Stimulated activated CD4-positive, alpha-beta T cell treated with anti-CD3 and anti-CD28 coated beads, Interleukin-15, amount 100 ng/mL, for 48 hours (primary cell): Measurements from ENCODE around the gene VMO1.
"Not testable (repeated sequence)": the region's sequence is repeated elsewhere in the genome, so short reads cannot be mapped to it uniquely, and the experiment has no call there.

Source experiments
- DNase-seq, 2 donors: peaks; one replicate each; pipeline ENCODE4 v3.0.0-alpha.2; 2020; ENCODE audit warnings: low read depth in 2 of 2

The VMO1 gene, protein sequence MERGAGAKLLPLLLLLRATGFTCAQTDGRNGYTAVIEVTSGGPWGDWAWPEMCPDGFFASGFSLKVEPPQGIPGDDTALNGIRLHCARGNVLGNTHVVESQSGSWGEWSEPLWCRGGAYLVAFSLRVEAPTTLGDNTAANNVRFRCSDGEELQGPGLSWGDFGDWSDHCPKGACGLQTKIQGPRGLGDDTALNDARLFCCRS

DNA sequence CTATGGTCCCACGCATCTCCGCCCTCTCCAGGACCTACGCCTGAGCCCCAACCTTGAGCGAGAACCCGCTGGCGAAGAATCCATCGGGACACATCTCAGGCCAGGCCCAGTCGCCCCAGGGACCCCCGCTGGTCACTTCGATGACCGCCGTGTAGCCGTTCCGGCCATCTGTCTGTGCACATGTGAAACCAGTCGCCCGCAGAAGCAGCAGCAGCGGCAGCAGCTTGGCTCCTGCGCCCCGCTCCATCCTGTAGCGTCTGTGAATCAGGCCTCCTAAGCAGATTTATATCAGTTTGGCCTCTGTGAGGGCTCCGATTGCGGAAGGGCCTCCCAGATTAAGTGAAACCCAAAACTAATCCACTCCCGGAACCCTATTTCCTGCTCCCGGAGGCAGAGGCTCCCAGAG lies at the start of gene VMO1:
VMO1 (minus strand) TSS at position 259 of the 406 bp plus-strand sequence; CDS start at position 247, 12 bp downstream.
- no peak for DNase-seq

DNA sequence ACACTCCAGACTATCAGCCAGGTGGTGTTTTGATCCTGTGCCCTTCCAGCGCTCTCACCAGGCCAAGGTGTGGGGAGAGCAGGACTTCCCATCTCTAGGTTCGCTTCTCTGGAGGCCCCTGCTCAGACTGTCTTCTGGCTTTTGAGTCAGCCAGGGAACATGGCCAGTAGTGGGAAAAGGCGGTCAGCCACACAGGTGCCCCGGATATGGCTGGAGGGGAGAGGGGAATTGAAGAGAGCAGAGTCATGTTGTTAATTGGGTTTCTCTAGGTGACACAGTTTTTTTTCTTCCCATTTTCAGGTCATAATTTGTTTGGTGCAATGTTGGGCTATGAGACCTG lies 48.5 kb upstream of the VMO1 start:
- no peak for DNase-seq

DNA sequence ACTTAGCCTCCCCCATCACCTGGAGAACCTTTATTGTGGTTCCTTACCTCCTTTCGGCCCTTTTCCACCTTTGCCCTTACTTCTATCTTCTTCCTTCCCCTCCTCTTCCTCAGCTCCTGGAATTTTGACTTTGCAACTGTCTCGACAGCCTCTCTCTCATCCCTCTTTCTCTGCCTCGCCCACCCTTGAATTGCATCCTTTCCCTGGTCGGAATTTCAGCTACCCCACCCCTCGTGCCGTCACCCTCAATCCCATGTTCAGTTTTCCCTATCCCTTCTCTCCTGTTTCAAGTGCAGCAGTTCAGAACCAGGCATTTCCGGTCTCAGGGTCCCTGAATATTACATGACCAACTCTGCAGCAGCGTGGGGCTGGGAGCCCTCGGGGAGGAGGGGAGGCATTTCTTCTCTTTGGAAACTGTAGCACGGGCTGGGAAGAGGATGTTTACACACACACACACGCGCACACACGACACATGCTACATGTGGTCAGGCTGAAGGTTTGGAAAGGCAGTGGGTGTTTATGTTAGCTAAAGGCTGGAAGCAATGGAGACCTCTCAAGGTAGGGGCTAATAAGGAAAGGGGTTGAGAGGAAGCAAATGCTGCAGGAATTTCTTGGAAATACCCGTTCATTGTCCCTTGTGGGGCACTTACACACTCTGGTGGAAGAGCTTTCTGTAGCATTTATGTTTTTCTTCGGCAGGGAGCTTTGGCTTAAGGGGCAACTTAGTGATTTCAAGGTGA lies 47.9 kb upstream of the VMO1 start:
- DNase-seq = no peak

DNA sequence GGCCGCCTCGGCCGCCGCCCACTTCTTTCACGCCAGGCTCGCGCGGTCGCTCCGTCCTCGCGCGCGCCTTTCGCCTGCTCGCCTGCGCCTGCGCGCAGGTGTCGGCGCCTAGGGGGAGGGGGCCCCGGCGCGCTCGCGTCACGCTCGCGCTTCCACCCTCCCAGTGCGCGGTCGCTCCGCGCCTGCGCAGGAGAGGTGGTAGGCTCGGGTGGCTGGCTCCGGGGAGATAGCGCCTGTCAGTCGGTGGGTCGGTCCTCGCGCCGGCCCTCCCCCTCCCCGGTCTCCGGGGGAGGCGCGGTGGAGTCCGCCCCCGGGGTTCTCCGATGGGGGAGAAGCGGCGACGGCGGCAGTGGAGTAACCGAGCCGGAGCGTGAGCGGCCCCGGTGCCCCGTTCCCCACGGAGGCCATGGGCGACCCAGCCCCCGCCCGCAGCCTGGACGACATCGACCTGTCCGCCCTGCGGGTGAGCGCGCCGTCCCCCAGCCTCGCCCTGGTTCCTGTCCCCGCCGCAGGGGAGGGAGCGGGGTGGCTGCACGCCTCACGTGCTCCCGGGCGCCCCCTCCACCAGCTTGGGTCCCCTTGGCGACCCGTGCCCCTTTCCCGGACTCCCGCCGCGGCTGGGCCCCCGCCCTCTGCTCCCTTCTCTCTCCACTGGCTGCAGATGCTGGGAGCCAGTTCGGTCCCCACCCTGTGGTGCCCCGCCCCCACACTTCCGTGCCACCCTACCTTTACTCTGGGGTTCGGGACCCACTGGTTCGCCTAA lies 47.2 kb upstream of the VMO1 start, which contains the start of gene MINK1:
MINK1 (plus strand) TSS at position 163 of the 763 bp plus-strand sequence; CDS start at position 407, 244 bp downstream.
- peak; percentile 75 to 83 for DNase-seq

DNA sequence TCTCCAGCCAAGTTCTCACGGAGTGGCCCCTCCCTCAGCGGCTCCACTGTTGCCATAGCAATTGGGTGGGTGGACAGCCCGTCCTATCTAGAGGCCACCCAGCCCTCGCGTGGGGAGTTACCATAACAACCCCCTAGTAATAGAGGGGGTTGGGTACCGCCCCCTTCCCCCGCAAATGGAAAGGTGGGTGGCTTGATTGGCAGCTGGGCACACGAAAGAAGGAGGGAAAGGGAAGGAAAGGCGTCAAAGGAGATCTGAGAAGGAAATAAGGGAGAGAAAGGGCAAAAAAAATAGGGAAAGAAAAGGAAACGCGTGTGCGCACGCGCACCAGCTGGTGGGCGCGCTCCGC lies 46.6 kb upstream of the VMO1 start:
- not testable (repeated sequence) for DNase-seq

DNA sequence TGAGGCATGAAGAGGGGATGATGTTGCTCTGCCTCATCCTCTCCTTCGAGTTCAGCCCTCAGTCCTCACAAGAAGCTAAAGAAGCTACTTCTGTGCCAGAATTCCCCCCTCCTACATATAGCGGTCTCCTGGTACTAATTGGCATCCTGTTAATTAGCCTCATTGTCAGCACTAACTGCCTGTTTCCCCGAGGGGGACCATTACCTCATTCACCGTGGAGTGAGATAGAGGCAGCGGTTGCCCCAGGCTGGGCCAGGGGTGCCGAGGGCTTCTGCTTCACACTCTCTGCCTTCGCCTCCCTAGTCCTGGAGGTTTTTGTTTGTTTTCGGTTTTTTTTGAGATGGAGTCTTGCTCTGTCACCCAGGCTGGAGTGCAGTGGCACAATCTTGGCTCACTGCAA lies 41.2 kb upstream of the VMO1 start:
- DNase-seq = no peak

DNA sequence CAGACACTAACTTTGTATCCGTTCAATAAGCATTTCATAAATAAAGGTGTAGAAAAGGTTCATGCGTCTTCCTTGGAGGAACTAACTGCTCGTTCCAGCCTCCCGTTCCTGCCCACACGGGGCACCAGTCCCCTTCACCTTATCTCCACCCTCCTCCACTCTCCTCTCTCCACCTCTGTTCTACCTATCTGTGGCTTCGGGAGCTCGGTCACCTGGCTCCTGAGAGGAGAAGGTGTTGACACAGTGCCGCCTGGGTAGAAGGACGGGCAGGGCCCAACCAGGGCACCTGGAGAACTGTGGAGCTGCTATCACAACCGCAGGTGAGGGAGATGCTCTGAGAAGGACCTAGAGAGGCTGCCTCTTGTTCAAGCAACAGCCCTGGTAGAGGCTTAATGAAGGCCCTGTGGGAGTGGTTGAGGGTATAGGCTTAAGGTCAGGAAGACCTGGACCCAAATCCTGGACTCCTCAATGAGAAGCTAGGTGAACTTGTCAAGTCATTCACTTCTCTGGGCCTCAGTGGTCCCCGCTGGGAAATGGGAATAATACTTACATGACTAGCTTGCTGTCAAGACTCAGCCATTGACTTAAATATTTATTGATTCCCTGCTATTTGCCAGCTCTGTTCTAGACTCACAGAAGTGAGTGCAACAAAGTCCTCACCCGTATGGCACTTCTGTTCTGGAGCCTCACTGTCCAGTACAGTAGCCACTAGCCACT lies 37.4 kb upstream of the VMO1 start:
- no peak for DNase-seq

DNA sequence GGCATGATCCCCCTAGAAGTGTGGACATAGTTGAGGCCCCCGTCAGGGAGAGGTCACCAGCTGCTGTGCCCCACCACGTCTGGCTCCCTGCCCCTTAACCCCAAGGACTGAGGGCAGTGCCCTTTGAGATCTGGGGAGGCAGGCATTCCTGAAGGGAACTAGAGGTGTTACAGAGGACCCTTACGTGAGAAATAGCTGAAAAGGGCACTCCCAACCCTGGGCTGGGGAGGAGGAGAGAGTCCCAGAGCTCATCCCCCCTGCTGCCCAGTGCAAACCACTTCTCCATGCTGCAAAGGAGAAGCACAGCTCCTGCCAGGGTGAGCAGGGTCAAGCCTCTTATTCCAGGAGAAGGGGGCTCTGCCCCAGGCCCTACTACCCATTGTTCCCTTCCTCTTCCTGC lies 36.7 kb upstream of the VMO1 start:
- no peak for DNase-seq

DNA sequence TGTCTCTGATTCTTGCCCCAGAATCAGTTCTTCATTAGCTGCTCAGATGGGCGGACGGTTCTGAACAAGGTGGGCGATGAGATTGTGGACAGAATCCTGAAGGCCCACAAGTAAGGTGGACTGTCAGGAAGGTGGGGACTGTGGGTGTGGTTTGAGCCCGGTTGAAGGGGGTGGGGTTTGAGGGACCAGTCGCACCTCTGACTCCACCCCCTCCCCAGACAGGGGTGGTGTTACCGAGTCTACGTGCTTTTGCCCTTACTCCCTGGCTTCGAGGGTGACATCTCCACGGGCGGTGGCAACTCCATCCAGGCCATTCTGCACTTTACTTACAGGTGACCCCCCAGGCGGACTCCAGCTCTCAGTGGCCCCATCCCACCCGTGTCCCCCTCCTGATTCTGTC lies 32.1 kb upstream of the VMO1 start:
- DNase-seq = no peak

DNA sequence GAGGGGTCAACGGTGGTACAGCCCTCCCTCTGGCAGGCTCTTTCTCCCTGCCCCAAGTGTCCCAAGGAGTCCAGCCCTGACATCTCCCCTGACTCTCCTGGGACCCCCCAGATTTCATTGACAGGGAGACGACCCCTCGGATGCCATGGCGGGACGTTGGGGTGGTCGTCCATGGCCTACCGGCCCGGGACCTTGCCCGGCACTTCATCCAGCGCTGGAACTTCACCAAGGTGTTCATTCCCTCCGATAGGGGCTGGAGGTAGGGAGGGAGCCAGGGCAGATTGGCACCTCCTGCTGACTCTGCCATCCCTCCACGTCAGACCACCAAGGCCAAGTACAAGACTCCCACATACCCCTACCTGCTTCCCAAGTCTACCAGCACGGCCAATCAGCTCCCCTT lies 30.7 kb upstream of the VMO1 start:
- no peak for DNase-seq

DNA sequence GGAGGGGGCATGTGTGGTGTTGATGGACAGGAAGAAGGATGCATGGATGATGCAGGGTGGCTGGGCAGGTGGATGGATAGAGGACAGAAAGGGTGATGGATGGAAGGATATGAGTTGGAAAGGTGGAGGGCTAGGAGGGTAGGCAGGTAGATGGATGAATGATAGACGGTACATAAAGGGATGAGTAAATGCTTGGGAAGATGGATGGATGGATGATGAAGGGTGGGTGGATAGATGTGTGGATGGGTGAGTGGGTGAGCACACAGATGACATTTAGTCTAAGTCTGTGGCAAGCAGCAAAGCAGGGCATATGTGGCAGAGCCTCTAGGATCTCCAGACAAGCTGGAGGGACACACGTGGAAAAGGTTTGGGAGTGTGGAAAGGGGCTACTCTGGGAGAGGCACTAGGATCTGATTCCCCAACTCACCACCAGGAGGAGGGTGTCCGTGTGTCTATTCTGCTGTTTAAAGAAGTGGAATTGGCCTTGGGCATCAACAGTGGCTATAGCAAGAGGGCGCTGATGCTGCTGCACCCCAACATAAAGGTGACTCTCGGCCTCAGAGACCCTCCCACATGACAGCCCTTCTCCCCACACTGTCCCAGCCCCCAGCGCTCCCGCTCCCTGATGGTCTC lies 29.0 kb upstream of the VMO1 start:
- no peak for DNase-seq

DNA sequence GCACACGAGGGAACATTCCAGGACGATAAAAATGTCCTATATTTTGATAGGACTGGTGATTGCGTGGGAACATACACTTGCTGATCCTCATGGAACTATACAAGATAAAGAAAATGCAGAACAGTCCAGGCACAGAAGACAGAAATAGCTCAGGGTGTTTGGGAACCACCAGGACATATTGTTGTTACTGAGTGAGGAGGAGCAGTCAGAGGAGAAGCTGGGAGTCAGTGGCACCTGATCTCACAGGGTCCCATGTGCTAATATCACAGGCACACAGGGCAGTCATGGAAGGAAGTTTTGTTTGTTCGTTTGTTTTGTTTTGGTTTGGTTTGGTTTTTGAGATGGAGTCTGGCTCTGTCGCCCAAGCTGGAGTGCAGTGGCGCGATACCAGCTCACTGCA lies 26.5 kb upstream of the VMO1 start:
- no peak for DNase-seq

DNA sequence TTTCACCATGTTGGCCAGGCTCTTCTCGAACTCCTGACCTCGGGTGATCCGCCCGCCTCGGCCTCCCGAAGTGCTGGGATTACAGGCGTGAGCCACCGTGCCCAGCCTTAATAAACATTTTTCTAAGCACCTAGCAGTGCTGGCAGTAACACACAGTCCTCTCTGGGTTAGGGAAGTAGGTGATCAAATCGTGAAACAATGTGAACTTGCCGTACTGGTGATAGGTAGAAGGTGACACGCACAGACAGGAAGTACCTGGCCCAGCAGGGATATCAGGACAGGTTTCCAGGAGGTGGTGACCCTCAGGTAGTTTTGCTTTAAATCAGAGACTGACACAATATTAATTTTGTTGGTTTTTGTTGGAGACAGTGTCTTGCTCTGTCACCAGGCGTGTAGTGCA lies 25.3 kb upstream of the VMO1 start:
- no peak for DNase-seq

DNA sequence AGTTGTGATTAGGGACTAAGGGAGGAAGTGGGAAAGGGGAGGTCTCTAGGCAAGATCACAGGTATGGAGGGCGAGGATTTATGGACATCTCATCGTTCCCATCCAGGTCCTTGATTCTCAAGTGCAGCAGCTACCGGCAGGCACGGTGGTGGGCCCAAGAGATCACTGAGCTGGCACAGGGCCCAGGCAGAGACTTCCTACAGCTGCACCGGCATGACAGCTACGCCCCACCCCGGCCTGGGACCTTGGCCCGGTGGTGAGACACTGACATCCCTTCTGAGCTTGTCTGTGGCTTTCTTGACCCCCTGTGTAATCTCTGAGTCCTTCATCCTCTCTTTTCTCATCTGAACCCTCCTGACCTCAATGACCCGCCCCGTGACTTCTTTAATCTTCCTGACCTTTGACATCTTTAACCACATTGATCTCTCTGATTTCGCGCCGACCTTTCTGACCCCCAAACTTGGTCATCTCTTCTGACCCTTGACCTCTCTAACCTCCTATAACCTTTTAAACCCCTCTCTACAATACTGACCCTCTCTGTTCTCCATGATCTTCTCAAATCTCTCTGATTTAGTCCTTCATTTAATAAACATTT lies 24.6 kb upstream of the VMO1 start:
- no peak for DNase-seq

DNA sequence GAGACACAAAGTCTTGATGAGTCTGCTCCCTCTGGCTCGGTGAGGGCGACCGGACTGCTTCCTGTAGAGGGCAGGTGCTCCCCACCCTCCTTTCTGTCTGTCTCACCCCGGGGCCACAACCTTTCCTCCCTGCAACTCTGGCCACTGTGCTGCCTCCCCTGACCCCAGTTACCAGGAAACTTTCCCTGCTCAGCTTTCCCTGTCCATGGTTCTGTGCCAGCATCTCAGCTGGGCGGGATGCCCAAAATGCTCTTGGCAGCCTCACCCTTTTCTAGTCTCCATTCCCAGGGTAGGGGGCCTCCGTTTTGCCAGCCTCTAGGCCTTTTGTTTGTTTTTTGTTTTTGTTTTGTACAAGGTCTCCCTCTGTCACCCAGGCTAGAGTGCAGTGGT lies 22.2 kb upstream of the VMO1 start:
- DNase-seq = no peak

DNA sequence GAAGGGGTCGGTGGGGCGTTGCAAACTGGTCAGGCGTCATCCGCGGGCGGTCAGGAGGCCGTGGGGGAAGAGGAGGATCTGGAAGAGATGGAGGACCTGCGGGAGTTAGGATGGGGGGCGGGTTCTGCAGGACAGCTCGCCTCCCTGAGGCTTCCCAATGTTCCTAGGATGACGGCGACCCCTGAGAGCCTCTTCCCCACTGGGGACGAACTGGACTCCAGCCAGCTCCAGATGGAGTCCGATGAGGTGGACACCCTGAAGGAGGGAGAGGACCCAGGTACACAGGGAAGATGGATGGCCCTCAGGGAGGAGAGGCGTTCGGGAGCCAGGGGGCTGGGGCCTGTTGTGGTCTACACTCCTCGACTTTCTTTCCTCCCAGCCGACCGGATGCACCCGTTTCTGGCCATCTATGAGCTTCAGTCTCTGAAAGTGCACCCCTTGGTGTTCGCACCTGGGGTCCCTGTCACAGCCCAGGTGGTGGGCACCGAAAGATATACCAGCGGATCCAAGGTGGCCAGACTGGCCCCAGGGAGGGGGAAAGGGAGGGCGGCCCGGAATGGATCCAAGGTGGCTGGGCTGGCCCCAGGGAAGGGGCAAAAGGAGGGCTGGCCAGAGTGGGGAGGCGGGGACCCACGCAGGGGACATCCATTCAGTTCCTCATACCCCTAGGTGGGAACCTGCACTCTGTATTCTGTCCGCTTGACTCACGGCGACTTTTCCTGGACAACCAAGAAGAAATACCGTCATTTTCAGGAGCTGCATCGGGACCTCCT lies 21.6 kb upstream of the VMO1 start:
- DNase-seq = no peak

DNA sequence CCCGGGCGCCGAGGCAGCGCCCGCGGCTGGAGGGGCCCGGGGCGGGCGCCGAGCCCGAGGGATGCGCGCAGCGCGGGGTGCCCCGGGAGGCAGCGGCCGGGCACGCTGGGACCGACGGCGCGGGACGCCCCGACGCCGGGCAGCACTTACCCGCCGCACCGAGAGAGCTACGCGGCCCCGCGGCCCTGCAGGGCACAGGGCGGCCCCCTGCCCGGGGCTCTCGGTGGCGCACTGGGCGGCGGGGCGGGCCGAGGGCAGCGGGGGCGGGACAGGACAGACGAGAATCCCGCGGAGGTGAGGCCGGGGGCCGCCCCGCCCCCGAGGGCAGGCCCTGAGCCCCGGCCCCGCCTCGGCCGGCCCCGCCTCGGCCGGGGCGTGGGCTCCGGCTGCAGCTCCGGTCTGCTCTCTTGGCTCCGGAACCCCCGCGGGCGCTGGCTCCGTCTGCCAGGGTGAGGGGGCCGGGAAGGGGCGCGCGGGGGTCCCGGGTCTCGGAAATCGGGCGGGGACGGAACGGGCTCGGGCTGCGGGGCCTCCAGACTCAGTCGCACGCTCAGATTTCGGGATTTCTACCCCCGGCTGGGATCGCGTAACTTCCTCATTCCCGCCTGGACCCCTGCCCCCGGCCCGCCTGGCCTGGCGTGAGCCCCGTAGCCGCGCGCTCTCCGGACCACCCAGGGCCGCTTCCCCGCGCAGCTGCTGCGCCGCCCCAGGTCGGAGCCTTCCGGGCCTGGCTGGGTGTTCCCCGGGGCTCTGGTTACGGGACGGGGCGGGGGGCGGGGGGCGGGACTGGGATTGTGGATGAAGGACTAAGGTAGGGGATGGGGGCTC lies 20.8 kb upstream of the VMO1 start, which contains the start of gene PLD2:
PLD2 (plus strand) TSS at position 376 of the 828 bp plus-strand sequence. CDS start 621 bp downstream, outside the sequence.
- DNase-seq = peak; percentile 75 to 88

DNA sequence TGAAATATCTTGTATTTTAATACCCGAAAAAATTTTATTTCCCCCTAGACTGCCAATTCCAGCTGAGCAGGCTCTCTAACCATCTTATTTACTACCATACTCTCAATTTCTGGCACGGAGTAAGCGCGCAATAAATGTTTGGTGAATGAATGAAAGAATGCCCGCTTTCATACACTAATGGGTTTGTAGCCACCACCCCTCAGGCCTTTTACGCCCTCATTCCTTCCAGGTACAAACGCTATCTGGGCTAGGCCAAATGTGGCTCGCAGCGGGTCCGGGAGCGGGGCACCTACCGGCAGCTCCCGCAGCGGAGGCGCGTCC lies 20.3 kb upstream of the VMO1 start:
- no peak for DNase-seq

DNA sequence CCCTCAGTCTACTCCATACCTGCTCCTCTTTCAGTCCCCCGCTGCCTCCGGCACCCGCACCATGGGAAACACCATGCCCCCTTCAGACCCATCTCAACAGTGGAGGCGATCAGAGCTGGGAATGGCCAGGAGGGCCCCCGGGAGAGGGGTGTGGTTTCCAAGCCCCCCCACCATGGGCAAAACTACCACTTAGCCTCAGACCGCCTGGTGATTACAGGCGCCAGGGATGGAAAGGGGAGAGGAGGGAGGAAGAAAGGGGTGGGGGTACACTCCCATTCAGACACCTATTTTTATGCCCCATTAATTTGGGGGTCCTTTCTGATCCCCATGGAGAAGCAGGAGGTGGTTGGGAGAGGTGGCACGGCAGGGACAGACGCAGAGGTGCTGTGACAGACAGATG lies 16.1 kb upstream of the VMO1 start, which contains the start of gene C17orf114:
C17orf114 (minus strand) TSS at position 101 of the 400 bp plus-strand sequence.
- DNase-seq = no peak
